Memory B cell (primary cell): ENCODE data around the gene TGFBI.

ENCODE experiments used
- ATAC-seq: fragments of 150-1000 bp; cut with Tn5 transposase; 2 replicates; pipeline ENCODE4 v1.10.0; 2021; ENCODE audit warnings: low read depth, mild to moderate bottlenecking, moderate library complexity
- DNase-seq, 2 donors: peaks; one replicate each; pipeline ENCODE4 v3.0.0; 2022; ENCODE audit warnings: low spot score in 2 of 2
- H3K27ac Mint-ChIP-seq: one replicate; pipeline ENCODE4 v1.8.0; 2022; ENCODE audit warnings: mild to moderate bottlenecking, moderate library complexity, mixed read lengths
- H3K27me3 Mint-ChIP-seq: one replicate; pipeline ENCODE4 v1.8.0; 2022; ENCODE audit warnings: mixed read lengths
- H3K36me3 Mint-ChIP-seq: one replicate; pipeline ENCODE4 v1.8.0; 2022; ENCODE audit warnings: mild to moderate bottlenecking, mixed read lengths
- H3K4me1 Mint-ChIP-seq: one replicate; pipeline ENCODE4 v1.8.0; 2022; ENCODE audit warnings: mixed read lengths
- H3K4me3 Mint-ChIP-seq: one replicate; pipeline ENCODE4 v1.8.0; 2022; ENCODE audit warnings: mild to moderate bottlenecking, moderate library complexity, mixed read lengths
- H3K9me3 Mint-ChIP-seq: one replicate; pipeline ENCODE4 v1.8.0; 2022; ENCODE audit warnings: mixed read lengths

Gene TGFBI

DNA sequence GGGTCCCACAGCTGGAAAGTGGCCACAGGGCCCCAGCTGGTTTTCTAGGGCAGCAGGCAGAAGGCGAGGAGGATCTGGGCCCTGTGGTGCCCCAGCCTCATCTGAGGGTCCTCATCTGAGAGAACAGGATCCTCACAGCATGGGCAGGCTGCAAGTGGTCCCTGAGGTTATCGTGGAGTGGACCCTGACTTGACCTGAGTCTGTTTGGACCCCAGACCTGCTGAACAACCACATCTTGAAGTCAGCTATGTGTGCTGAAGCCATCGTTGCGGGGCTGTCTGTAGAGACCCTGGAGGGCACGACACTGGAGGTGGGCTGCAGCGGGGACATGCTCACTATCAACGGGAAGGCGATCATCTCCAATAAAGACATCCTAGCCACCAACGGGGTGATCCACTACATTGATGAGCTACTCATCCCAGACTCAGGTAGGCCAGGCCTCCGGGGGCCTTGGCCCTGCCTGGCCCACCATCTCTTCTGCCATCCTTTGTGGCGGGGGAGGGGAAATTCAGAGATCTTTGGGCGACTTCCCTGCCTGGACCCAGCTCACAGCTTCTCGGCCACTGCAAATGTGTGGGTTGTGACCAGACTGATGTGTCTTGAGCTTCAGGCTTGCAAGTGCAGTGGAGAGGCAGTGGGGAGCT lies 24.0 kb downstream of the TGFBI start:
- ATAC-seq: no peak
- no peaks in the 10 kb centered on the region for H3K9me3 Mint-ChIP-seq
- no peak overlapping the region for H3K27ac Mint-ChIP-seq

GRCh38 chr5:136053336-136054141 lies 24.8 kb downstream of the TGFBI start:
- H3K9me3 Mint-ChIP-seq: no peaks in the 10 kb centered on the region
- ATAC-seq (no peak), DNase-seq (no peak)

More for the DNA sequence above, 24.0 kb downstream of the TGFBI start:
- H3K4me1 Mint-ChIP-seq: no peaks in the 10 kb centered on the region
- H3K4me3 Mint-ChIP-seq: no peak overlapping the region
- peaks cover 3% of the 10 kb centered on the region for H3K27me3 Mint-ChIP-seq
- peaks cover 2% of the 10 kb centered on the region for H3K36me3 Mint-ChIP-seq
- DNase-seq: no peak

GRCh38 chr5:136054142-136055019 lies 25.6 kb downstream of the TGFBI start:
- no peak overlapping the region for H3K27ac Mint-ChIP-seq
- H3K36me3 Mint-ChIP-seq: no peaks in the 10 kb centered on the region
- no peaks in the 10 kb centered on the region for H3K9me3 Mint-ChIP-seq
- ATAC-seq: no peak
- H3K4me1 Mint-ChIP-seq: no peaks in the 10 kb centered on the region
- no peak for DNase-seq
- no peaks in the 10 kb centered on the region for H3K27me3 Mint-ChIP-seq
- H3K4me3 Mint-ChIP-seq: no peak overlapping the region

More at GRCh38 chr5:136053336-136054141, 24.8 kb downstream of the TGFBI start:
- Mint-ChIP-seq H3K36me3 (peaks cover 2% of the 10 kb centered on the region), H3K27ac (no peak overlapping the region), H3K27me3 (peaks cover 2% of the 10 kb centered on the region), H3K4me3 (no peak overlapping the region), H3K4me1 (no peaks in the 10 kb centered on the region)

DNA sequence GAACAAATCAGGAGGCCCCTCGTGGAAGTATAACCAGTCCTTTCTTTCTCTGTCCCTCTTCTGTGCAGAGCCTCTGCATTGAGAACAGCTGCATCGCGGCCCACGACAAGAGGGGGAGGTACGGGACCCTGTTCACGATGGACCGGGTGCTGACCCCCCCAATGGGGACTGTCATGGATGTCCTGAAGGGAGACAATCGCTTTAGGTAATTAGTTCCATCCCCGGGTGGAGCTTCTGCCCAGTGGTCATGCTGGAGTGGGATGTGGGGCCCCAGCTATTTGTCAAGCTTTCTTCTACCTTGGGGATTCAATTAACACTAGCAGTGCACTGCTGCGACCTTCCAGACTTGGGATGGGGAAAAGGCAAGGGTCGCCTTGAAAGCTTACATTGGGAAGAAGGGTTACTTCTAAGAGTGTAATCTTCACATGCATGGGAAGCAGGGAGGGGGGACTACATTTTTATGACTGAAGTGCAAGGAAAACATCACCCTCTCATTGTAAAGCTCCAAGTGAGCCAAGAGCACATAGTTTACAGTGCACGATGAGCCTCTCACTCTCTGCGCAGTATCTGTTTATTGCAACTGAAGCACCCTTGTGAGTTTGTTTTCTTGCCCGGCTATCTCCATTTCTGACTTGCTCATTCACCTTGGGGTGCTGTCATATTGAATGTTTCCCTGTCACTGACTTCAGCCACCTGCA lies 27.0 kb downstream of the TGFBI start:
- H3K36me3 Mint-ChIP-seq: no peaks in the 10 kb centered on the region
- no peaks in the 10 kb centered on the region for H3K9me3 Mint-ChIP-seq
- no peaks in the 10 kb centered on the region for H3K27me3 Mint-ChIP-seq
- H3K27ac Mint-ChIP-seq: no peak overlapping the region
- no peak for DNase-seq
- ATAC-seq: no peak
- H3K4me1 Mint-ChIP-seq: no peaks in the 10 kb centered on the region
- no peak overlapping the region for H3K4me3 Mint-ChIP-seq

- ATAC-seq: no peak
- H3K4me3 Mint-ChIP-seq: no peak overlapping the region
- DNase-seq: no peak
- H3K4me1 Mint-ChIP-seq: no peaks in the 10 kb centered on the region
- no peaks in the 10 kb centered on the region for H3K9me3 Mint-ChIP-seq
- no peak overlapping the region for H3K27ac Mint-ChIP-seq
- no peaks in the 10 kb centered on the region for H3K36me3 Mint-ChIP-seq
- no peaks in the 10 kb centered on the region for H3K27me3 Mint-ChIP-seq
These were observed 27.5 kb downstream of the TGFBI start for GRCh38 chr5:136056336-136056735.

DNA sequence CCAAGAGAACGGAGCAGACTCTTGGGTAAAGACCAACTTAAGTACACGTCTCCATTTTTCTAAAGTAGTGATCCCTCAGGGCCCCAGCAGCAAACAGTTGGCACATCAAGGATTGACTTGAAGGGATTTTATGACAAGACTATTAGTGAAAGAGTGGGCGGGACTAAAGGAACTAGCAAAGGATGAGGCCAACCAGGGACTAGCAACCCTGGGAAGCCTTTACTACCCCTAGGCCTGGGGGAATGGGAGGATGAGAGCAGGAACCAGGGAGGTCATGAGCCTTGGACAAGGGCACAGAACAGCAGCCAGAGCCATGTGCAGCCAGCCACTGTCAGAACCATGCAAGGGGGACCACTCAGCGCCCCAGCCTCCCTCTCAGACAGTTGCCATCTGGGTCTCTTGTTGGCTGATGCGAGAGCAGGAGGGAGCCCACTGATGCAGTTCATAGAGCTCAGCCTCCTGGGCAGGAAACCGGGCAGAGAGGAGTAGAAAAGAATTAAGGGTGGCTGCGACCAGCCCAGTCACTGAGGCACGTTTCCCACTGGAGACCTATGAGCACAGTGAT lies 28.1 kb downstream of the TGFBI start:
- H3K4me1 Mint-ChIP-seq: no peaks in the 10 kb centered on the region
- H3K36me3 Mint-ChIP-seq: no peaks in the 10 kb centered on the region
- no peak overlapping the region for H3K4me3 Mint-ChIP-seq
- no peaks in the 10 kb centered on the region for H3K27me3 Mint-ChIP-seq
- DNase-seq (no peak), ATAC-seq (no peak)
- H3K9me3 Mint-ChIP-seq: no peaks in the 10 kb centered on the region
- H3K27ac Mint-ChIP-seq: no peak overlapping the region

- no peaks in the 10 kb centered on the region for H3K27me3 Mint-ChIP-seq
- no peaks in the 10 kb centered on the region for H3K36me3 Mint-ChIP-seq
- no peak overlapping the region for H3K27ac Mint-ChIP-seq
- DNase-seq: no peak
- ATAC-seq: no peak
- H3K4me3 Mint-ChIP-seq: no peak overlapping the region
- H3K4me1 Mint-ChIP-seq: peaks cover under 1% of the 10 kb centered on the region
- H3K9me3 Mint-ChIP-seq: no peaks in the 10 kb centered on the region
These were observed 28.7 kb downstream of the TGFBI start for GRCh38 chr5:136057401-136058038.

- H3K27me3 Mint-ChIP-seq: no peaks in the 10 kb centered on the region
- ATAC-seq (no peak), DNase-seq (no peak)
- peaks cover 2% of the 10 kb centered on the region for H3K4me1 Mint-ChIP-seq
- no peaks in the 10 kb centered on the region for H3K9me3 Mint-ChIP-seq
- no peak overlapping the region for H3K27ac Mint-ChIP-seq
- no peaks in the 10 kb centered on the region for H3K36me3 Mint-ChIP-seq
- H3K4me3 Mint-ChIP-seq: no peak overlapping the region
These were observed 29.5 kb downstream of the TGFBI start for GRCh38 chr5:136058039-136058971.

DNA sequence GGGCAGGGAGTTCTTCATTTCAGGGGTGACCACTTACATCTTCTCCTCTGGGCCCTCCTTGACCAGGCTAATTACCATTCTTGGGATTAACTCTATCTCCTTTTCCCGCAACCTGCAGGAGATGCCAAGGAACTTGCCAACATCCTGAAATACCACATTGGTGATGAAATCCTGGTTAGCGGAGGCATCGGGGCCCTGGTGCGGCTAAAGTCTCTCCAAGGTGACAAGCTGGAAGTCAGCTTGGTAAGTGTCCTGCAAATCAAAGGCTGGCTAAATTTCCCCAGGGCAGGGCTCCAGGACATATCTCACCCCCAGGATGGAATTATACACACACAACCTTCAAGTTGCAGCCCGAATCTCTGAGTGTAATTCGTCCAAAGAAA lies 30.2 kb downstream of the TGFBI start:
- no peaks in the 10 kb centered on the region for H3K27me3 Mint-ChIP-seq
- no peak overlapping the region for H3K27ac Mint-ChIP-seq
- peaks cover 2% of the 10 kb centered on the region for H3K4me1 Mint-ChIP-seq
- H3K36me3 Mint-ChIP-seq: no peaks in the 10 kb centered on the region
- ATAC-seq (no peak), DNase-seq (no peak)
- H3K9me3 Mint-ChIP-seq: no peaks in the 10 kb centered on the region
- no peak overlapping the region for H3K4me3 Mint-ChIP-seq

GRCh38 chr5:136060963-136061362 lies 32.2 kb downstream of the TGFBI start:
- DNase-seq (no peak), ATAC-seq (no peak)
- Mint-ChIP-seq H3K4me1 (peaks cover 2% of the 10 kb centered on the region), H3K27ac (no peak overlapping the region), H3K27me3 (no peaks in the 10 kb centered on the region), H3K4me3 (no peak overlapping the region), H3K36me3 (no peaks in the 10 kb centered on the region), H3K9me3 (no peaks in the 10 kb centered on the region)

- H3K4me3 Mint-ChIP-seq: no peak overlapping the region
- no peaks in the 10 kb centered on the region for H3K36me3 Mint-ChIP-seq
- no peaks in the 10 kb centered on the region for H3K9me3 Mint-ChIP-seq
- H3K4me1 Mint-ChIP-seq: peaks cover 2% of the 10 kb centered on the region
- ATAC-seq (no peak), DNase-seq (no peak)
- no peaks in the 10 kb centered on the region for H3K27me3 Mint-ChIP-seq
- no peak overlapping the region for H3K27ac Mint-ChIP-seq
These were observed 33.0 kb downstream of the TGFBI start for GRCh38 chr5:136061630-136062365.
